Measurements from ENCODE around the gene SLC34A3. TPM values are rescaled to one million over a fixed set of nuclear protein-coding genes. Genes with fewer than 3 reads are reported as not detected.
A peak's percentile ranks its signal among the peaks of the same experiment; 100 is the strongest.

The SLC34A3 gene
- total RNA-seq (2014; rRNA removed) = 0.06 TPM in 1 of 2 replicates, not detected in the other
- polyA plus RNA-seq (2012) = 0.05 TPM

DNA sequence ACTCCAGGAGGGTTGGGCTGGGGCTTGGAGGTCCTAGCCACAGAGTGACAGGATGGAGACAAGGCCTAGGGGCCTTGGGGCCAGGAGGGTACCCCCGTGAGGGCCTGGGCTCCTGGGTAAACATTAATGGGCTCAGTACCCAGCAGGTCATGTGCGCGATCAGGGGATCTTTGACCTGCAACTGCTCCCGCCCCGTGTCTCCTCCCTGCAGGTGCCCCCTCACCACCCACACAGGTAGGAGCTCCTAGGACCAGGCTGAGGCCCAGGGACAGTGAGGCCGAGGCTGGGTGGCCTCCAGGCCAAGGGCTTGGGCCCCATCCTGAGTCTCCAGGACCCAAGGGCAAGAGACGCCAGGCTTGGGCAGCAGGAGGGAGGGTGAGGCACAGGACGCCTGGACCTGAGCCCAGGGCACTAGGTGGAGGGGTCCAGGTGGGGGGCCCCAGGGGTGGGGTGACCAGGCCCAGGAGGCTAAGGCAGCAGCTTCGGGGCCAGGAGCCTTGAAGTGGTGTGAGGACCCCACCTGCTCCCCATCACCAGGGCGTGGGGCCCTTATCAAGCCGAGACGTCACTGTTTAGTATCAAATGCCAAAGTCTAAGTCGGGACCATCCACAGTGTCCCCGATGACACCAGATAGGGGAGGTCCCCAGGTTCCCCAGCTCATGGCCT is at the start of gene SLC34A3:
Gene SLC34A3, plus strand, starts transcription at position 197 of the 667 bp plus-strand sequence. CDS start 802 bp downstream, outside the sequence.
- no peak for DNase-seq (ENCODE audit: low read depth)

GRCh38 chr9:137181680-137182079 is 49.0 kb upstream of the SLC34A3 start:
- DNase-seq (ENCODE audit: low read depth) = no peak

DNA sequence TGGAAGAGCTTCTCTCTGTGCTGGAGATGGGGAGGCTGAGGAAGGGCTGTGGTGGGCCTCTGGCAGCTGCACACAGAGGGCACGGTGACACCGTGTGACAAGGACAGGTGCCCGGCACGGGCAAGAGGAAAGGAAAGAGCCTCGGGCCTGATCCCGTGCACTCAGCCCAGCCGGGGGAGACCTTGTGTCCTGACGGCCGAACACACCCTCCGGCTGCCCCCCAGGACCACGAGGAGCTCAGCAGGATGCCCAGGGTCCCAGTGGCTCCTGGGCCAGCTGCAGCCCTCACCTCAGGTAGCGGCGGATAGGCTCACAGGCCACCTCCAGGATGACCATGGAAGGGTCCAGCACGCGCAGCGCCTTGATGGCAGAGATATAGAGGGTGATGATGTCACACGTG is 47.9 kb upstream of the SLC34A3 start:
- DNase-seq (ENCODE audit: low read depth) = no peak

DNA sequence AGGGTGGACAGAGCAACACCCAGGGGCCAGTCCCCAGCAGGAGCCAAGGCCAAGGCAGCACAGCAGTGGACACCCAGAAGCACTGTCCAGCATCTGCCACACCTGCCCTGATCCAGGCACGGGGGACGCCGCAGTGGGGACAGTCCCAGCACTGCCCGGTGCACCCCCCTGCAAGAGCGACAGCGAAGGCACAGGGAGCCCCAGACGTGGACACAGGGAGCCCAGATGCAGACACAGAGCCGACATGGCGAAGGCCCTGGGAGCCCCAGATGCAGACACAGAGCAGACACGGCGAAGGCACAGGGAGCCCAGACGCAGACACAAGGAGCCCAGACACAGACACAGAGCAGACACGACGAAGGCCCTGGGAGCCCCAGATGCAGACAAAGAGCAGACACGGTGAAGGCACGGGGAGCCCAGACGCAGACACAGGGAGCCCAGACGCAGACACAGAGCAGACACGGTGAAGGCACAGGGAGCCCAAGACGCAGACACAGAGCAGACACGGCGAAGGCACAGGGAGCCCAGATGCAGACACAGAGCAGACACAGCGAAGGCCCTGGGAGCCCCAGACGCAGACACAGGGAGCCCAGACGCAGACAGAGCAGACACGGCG is 46.6 kb upstream of the SLC34A3 start:
- DNase-seq (ENCODE audit: low read depth) = no peak

GRCh38 chr9:137184881-137185660 is 45.6 kb upstream of the SLC34A3 start:
- DNase-seq (ENCODE audit: low read depth) = no peak

- no peak for DNase-seq (ENCODE audit: low read depth)
Observed at GRCh38 chr9:137185921-137186320, 44.8 kb upstream of the SLC34A3 start.

- no peak for DNase-seq (ENCODE audit: low read depth)
Observed at GRCh38 chr9:137186385-137186784, 44.3 kb upstream of the SLC34A3 start.

DNA sequence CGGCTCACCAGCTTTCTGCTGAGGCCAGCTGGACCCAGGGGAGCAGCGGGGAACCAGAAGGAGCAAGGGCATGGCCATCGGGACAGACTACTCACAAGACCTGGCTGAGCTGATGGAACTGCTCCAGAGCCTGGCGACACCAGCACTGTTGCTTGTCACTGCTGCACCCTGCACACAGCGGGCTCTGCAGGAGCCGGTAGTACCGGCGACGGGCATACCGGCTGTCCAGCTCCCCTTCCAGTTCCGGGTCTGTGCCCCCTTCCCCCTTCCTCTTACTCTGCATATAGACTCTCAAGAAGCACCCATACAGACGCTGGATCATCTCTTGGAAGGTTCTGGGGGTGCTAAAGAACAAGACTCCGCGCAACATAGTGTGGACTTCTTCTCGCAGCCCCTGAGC is 43.3 kb upstream of the SLC34A3 start:
- no peak for DNase-seq (ENCODE audit: low read depth)

- no peak for DNase-seq (ENCODE audit: low read depth)
Observed at GRCh38 chr9:137188086-137188489, 42.6 kb upstream of the SLC34A3 start.

DNA sequence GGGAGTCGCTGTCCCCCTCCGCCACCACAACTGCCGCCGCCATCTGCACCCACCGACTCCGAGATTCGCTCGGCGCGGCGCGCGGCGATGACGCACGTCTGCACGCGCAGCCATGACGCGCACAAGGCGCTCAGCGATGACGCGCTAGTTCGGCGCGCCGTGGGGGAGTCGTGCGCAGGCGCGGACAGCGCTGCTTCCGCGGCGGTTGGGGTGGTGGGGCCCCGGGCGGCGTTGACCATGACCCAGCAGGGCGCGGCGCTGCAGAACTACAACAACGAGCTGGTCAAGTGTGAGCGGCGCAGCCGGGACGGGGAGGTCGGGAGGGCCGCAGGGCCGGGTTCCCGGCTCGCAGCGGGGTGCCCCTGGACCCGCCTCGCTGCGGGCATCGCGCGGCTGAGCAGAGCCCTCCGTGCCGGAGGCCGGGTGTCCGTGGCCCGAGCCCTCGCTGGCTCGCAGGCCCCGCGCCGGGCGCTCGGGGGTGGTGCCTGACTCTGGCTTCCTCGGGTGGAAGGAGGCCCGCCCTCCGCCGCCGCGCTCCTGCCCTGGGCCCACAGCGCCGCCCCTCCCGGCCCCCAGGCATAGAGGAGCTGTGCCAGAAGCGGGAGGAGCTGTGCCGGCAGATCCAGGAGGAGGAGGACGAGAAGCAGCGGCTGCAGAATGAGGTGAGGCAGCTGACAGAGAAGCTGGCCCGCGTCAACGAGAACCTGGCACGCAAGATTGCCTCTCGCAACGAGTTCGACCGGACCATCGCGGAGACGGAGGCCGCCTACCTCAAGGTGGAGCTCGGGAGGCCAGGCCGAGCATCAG is 42.0 kb upstream of the SLC34A3 start, which contains the start of the genes ANAPC2 and SSNA1:
Gene ANAPC2, minus strand, starts transcription at position 71 of the 807 bp plus-strand sequence. Its CDS starts 28 bp downstream, at position 43.
Gene SSNA1, plus strand, starts transcription at position 187 of the 807 bp plus-strand sequence. Its CDS starts 51 bp downstream, at position 238.
- peak; percentile 93 for DNase-seq (ENCODE audit: low read depth)

DNA sequence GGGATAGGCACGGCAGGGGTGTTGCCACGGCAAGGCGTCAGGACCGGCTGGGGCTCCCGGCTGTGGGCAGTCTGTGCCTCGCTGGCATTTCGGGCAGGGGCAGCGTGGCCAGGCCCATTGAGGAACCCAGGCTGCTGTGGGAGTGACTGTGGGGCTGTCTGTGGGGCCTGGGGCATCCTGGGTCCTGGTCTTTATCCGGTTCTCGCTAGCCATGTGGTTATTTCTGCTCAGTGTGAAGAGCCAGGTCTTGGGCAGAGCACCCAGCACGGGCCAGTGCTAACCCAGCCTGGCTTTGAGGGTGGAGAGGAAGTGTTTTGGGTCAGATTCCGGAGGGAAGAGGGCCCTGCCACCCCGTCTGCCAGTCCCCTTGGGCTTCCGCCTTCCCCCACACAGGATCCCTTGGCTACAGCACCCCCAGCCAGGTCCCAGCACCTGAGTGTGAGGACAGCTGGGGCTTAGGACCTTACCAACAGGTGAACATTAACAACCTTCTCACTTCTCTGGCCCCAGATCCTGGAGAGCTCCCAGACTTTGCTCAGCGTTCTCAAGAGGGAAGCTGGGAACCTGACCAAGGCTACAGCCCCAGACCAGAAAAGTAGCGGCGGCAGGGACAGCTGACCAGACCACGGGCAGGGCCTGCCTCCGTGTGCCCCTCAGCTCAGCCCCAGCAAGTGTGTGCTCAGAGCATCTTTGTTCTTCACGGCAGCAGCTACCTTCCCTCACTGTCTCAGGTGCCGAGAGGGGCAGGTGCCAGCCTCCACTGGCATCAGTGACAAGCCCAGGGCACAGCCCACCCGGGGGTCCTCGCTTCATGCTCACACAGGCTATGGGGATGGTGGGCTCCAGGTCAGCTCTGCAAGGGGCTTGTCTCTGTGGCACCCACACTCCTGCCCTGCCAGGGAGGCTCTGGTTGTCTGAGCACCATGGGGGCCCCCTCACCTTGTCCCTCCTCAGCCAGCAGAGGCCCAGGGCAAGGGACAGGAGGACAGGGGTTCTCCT is 41.1 kb upstream of the SLC34A3 start:
- no peak for DNase-seq (ENCODE audit: low read depth)

GRCh38 chr9:137190315-137190856 is 40.3 kb upstream of the SLC34A3 start:
- no peak for DNase-seq (ENCODE audit: low read depth)

DNA sequence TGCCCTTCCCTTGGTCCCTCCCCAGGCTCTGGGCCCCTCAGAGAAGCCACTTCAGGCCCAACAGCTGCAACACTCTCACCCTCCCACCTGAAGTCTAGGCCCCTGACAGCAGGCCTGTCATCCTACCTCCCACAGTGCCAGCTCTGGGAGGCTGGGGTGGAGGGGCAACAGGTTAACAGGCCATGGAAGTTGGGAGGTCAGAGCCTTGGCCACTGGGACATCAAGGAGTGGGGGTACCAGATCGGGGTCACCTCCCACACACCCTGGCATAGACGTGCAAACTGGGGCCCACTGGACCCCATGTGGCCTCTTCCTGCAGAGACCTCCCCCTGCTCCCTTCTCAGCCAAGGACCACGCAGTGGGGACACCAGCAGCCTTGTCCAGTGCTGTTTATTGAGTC is 39.5 kb upstream of the SLC34A3 start:
- no peak for DNase-seq (ENCODE audit: low read depth)

DNA sequence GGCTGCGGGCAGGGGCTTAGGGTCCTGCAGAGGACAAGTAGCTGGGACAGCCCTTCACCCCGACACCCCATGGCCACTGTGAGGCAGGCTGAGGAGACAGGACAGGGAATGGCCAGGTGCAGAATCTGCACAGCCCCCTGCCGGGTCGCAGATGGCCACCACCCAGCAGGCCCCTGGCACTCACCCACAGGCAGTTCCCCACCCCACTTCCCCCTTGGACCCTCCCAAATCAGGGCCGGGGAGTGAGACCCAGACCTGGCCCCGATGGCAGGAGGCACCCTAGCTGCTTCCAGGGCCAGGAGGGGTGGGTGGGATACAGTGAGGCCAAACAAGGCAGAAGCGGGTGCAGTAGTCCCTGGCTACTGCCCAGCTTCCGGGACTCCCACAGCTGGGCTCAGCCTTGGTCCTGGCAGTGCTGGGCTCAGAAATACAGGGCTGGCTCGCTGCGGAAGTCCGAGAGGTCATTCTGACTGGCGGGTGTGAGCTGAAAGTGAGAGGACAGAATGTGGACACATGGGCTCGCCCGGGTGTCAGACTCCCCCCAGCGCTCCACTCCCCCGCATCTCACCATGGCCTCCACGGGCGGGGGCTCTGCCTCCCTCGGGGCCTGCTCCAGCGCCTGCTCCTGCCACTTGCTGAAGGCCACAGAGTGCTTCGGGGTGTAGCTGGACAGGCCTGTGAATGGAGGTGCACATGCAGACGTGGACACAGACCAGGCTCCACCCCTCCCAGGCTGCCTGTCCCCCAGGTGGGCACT is 38.8 kb upstream of the SLC34A3 start:
- no peak for DNase-seq (ENCODE audit: low read depth)

GRCh38 chr9:137192448-137192780 is 38.3 kb upstream of the SLC34A3 start:
- DNase-seq (ENCODE audit: low read depth) = no peak

GRCh38 chr9:137192859-137193258 is 37.8 kb upstream of the SLC34A3 start:
- DNase-seq (ENCODE audit: low read depth) = no peak

DNA sequence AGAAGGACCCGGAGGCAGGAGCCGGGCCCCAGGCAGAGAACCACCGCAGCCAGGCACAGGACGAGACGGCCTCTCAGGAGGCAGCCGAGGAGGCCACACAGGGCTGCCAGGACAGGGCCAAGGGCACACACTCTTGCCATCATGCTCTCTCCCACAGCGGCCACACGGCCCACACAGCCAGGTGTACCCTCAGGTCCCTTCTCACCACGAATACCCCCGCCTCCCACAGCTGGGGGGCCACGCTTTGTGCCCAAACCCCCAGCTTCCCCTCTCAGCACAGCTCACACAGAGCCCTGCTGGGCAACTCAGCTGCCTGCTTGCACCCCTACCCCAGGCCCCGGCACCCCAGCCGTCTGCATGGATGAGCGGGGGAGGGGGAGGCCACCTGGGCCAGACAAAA is 36.9 kb upstream of the SLC34A3 start:
- DNase-seq (ENCODE audit: low read depth) = no peak

GRCh38 chr9:137194388-137194787 is 36.3 kb upstream of the SLC34A3 start:
- no peak for DNase-seq (ENCODE audit: low read depth)

DNA sequence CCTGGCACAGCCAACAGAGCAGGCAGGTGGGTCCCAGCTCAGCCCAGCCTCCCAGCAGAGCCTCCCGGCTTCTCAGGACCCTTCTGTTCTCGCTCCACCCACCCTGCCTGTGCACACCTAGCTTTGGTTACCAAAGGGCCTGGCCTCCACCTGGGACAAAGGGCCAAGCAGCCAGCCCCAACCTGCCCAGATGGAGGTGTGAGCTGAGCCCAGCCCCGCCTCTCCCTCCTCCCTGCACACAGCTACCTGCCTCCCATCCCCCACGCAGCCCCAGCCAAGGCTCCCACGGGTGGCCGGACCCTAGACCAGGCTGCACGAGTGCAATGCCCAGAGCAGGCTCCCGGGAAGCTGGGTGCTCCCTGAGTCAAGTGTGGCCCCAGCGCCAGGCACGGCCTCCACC is 35.8 kb upstream of the SLC34A3 start:
- no peak for DNase-seq (ENCODE audit: low read depth)
